Measurements from ENCODE around the gene TPT1. TPM values are rescaled to one million over a fixed set of nuclear protein-coding genes. Genes with fewer than 3 reads are reported as not detected.
A peak's percentile ranks its signal among the peaks of the same experiment; 100 is the strongest.

TPT1 gene
- total RNA-seq, 1 experiment from 2014 or later = 2,237 TPM

DNA sequence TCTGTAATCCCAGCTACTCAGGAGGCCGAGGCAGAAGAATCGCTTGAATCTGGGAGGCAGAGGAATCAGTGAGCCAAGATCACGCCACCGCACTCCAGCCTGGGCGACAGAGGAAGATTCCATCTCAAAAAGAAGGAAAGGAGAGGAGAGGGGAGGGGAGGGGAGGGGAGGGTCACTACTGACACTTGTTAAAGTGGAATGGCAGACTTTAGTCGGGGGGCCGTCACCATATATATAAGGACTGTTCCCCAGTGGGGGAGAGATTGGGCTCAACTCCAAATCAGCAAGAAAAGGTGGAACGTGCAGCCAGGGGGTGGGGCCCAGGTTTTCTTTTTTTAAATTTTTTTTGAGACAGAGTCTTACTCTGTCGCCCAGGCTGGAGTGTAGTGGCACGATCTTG is 26.2 kb downstream of the TPT1 start:
- TF ChIP-seq EZH2 (IDR thresholded peaks at IDR 0.05; ENCODE audit: low read depth) = no peak
- TF ChIP-seq, protein P1, sequence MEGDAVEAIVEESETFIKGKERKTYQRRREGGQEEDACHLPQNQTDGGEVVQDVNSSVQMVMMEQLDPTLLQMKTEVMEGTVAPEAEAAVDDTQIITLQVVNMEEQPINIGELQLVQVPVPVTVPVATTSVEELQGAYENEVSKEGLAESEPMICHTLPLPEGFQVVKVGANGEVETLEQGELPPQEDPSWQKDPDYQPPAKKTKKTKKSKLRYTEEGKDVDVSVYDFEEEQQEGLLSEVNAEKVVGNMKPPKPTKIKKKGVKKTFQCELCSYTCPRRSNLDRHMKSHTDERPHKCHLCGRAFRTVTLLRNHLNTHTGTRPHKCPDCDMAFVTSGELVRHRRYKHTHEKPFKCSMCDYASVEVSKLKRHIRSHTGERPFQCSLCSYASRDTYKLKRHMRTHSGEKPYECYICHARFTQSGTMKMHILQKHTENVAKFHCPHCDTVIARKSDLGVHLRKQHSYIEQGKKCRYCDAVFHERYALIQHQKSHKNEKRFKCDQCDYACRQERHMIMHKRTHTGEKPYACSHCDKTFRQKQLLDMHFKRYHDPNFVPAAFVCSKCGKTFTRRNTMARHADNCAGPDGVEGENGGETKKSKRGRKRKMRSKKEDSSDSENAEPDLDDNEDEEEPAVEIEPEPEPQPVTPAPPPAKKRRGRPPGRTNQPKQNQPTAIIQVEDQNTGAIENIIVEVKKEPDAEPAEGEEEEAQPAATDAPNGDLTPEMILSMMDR (conservative IDR thresholded peaks at IDR 0.05) = no peak
- no peak for DNase-seq
- Histone ChIP-seq H3K4me1 (replicated peaks; ENCODE audit: insufficient read depth) (peaks cover 11% of the 10 kb centered on the region), H3K27me3 (ENCODE audit: insufficient read depth, low read depth) (no peaks in the 10 kb centered on the region), H3K9me2 (ENCODE audit: insufficient read depth) (no peaks in the 10 kb centered on the region), H3F3A (ENCODE audit: insufficient read depth, low read depth) (peaks cover 11% of the 10 kb centered on the region), H3K27ac (no peak overlapping the region), H4K20me1 (ENCODE audit: insufficient read depth) (no peaks in the 10 kb centered on the region), H3K79me2 (ENCODE audit: low read depth) (no peaks in the 10 kb centered on the region), H3K4me3 (no peak overlapping the region), H3K4me2 (no peak overlapping the region), H3K36me3 (ENCODE audit: low read depth) (no peaks in the 10 kb centered on the region), H3K9me3 (ENCODE audit: insufficient read depth, low read depth) (no peaks in the 10 kb centered on the region), H2AFZ (no peak overlapping the region)
- POLR2A ChIA-PET (ENCODE audit: unreplicated experiment) = no interaction called here
- intact Hi-C loops (cut with micrococcal nuclease; ENCODE audit: unreplicated experiment) = no loop called here
- CTCF ChIA-PET = interaction anchor here (0.7 kb wide), 1 partner anchor 321 kb away, joined by 6 read pairs; no protein-coding TSS in a partner anchor
- no TSS peak for BruUV-seq (replicated peaks)

DNA sequence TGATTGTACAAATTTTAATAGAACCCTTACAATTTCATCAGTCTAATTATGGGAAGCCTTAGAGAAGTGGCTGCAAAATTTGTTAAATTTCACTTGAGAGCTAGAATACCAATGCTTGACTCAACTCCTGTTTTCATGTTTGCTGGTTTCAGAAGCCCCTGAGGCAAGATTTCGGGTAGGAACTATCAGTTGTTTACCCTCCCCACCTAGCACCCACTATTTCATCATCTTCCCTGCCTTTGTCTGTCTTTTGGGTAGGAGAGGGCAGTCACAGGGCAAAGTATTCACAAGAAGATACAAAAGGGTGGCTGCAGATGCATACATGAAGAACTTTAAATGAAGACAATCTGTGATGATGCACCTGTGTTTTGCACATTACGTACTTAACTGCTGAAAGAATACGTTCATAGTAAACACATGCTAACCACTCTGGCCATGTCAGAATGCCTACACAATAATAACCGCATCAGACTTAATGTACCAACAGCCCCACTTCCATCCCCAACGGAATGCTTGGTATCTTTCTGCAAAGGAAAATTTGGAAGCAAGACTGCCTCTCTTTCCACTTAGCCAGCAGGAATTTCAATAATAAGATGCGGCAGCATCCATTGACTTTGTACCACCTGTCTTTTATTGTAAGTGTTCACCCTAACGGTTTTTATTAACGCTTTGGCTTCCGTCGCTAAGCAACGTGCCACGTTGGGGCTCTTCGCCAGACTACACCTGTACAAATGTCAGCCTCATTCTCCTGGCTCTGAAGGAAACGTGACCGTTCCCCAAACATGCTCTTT is 30.4 kb downstream of the TPT1 start:
- Histone ChIP-seq H3K79me2 (ENCODE audit: low read depth) (no peaks in the 10 kb centered on the region), H2AFZ (0 out of 2 replicates have a peak overlapping the region, but pooled peaks have one; percentile 44), H3K27ac (no peak overlapping the region), H3K4me3 (peak overlapping the region; percentile 43; the same call in 1 of the 2 replicates), H3K4me1 (replicated peaks; ENCODE audit: insufficient read depth) (peaks cover 15% of the 10 kb centered on the region), H3K4me2 (peak overlapping the region; percentile 57), H3K27me3 (ENCODE audit: insufficient read depth, low read depth) (no peaks in the 10 kb centered on the region), H3F3A (ENCODE audit: insufficient read depth, low read depth) (peaks cover 17% of the 10 kb centered on the region), H4K20me1 (ENCODE audit: insufficient read depth) (no peaks in the 10 kb centered on the region), H3K36me3 (ENCODE audit: low read depth) (no peaks in the 10 kb centered on the region), H3K9me3 (ENCODE audit: insufficient read depth, low read depth) (no peaks in the 10 kb centered on the region), H3K9me2 (ENCODE audit: insufficient read depth) (no peaks in the 10 kb centered on the region)
- TF ChIP-seq, protein P1 (conservative IDR thresholded peaks at IDR 0.05) = no peak
- no peak for TF ChIP-seq EZH2 (IDR thresholded peaks at IDR 0.05; ENCODE audit: low read depth)
- ChIA-PET POLR2A (ENCODE audit: unreplicated experiment) (no interaction called here), CTCF (interaction anchor here (0.5 kb wide), 1 partner anchor 144 kb away, joined by 7 read pairs; no protein-coding TSS in a partner anchor)
- BruUV-seq (replicated peaks) = no TSS peak
- no peak for DNase-seq
- intact Hi-C loops (cut with micrococcal nuclease; ENCODE audit: unreplicated experiment) = no loop called here

DNA sequence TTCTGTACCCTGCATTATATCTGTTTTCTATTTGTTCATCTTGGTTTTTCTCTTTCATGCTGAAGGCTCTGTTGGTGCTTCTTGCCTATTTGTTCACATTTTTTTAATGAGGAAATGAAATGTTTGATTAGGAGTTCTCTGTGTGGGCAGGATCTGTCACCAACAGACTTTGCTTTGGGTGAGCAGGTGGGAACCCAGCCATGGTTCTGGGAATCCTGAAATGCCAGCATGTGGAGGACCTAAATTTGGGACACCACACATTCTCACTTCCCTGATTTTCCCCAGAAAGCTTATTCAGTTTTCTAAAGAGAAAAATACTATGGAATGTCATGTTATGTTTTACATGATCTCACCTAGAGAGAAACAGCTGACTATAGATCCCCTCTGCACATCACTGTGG is 34.0 kb downstream of the TPT1 start:
- no peak overlapping the region for H2AFZ ChIP-seq
- H3K27me3 ChIP-seq (ENCODE audit: insufficient read depth, low read depth) = no peaks in the 10 kb centered on the region
- H3K4me2 ChIP-seq = no peak overlapping the region
- H3K4me1 ChIP-seq (replicated peaks; ENCODE audit: insufficient read depth) = peaks cover 15% of the 10 kb centered on the region
- TF ChIP-seq, protein P1 (conservative IDR thresholded peaks at IDR 0.05) = no peak
- TF ChIP-seq EZH2 (IDR thresholded peaks at IDR 0.05; ENCODE audit: low read depth) = no peak
- no peaks in the 10 kb centered on the region for H3K9me2 ChIP-seq (ENCODE audit: insufficient read depth)
- ChIA-PET CTCF (interaction anchor here (0.6 kb wide), 1 partner anchor 19 kb away, joined by 3 read pairs; no protein-coding TSS in a partner anchor), POLR2A (ENCODE audit: unreplicated experiment) (no interaction called here)
- H3K36me3 ChIP-seq (ENCODE audit: low read depth) = no peaks in the 10 kb centered on the region
- DNase-seq = no peak
- no peak overlapping the region for H3K4me3 ChIP-seq
- no TSS peak for BruUV-seq (replicated peaks)
- H3K79me2 ChIP-seq (ENCODE audit: low read depth) = no peaks in the 10 kb centered on the region
- no peaks in the 10 kb centered on the region for H4K20me1 ChIP-seq (ENCODE audit: insufficient read depth)
- peaks cover 17% of the 10 kb centered on the region for H3F3A ChIP-seq (ENCODE audit: insufficient read depth, low read depth)
- intact Hi-C loops (cut with micrococcal nuclease; ENCODE audit: unreplicated experiment) = loop anchor here (5.0 kb wide), 1 partner anchor 320 kb away; the partner anchor contains the start of genes GPALPP1 and NUFIP1
- H3K9me3 ChIP-seq (ENCODE audit: insufficient read depth, low read depth) = no peaks in the 10 kb centered on the region
- H3K27ac ChIP-seq = no peak overlapping the region
